Transverse colon (tissue), 4 donors: Measurements from ENCODE around the gene CCDC159. TPM values are rescaled to one million over a fixed set of nuclear protein-coding genes. Genes with fewer than 3 reads are reported as not detected.

Experiments used
- DNase-seq: peaks from one replicate; pipeline ENCODE4 v3.0.0-alpha.2; 2019
- H3K27ac ChIP-seq, 4 donors: fragments of 200-600 bp; sonication (generic); 2 replicates each; pipeline ENCODE4 v1.5.1; 2016 to 2018; ENCODE audit warnings: inconsistent platforms in 4 of 4
- H3K27me3 ChIP-seq: fragments of 200-600 bp; sonication (generic); 2 replicates; pipeline ENCODE4 v1.5.1; 2017; ENCODE audit warnings: inconsistent platforms
- H3K36me3 ChIP-seq, 4 donors: fragments of 200-600 bp; sonication (generic); 2 replicates each; pipeline ENCODE4 v1.5.1; 2017 to 2019; ENCODE audit warnings: inconsistent platforms in 4 of 4
- H3K4me1 ChIP-seq, 4 donors: fragments of 200-600 bp; sonication (generic); 2 replicates each; pipeline ENCODE4 v1.5.1; 2017 to 2020; ENCODE audit warnings: inconsistent platforms in 4 of 4
- H3K4me3 ChIP-seq, 4 donors: fragments of 200-600 bp; sonication (generic); 1 replicate in 1 of 4; 2 replicates in 3 of 4; pipeline versions ENCODE4 v1.5.1 to v1.6.1; 2017 to 2019; ENCODE audit warnings: inconsistent platforms in 4 of 4
- H3K9me3 ChIP-seq, 2 donors: fragments of 200-600 bp; sonication (generic); 2 replicates each; pipeline ENCODE4 v1.5.1; 2017 to 2019; ENCODE audit warnings: inconsistent platforms in 2 of 2
- EP300 ChIP-seq: sonication (generic); formaldehyde crosslinking; IDR thresholded peaks from one replicate; pipeline ENCODE4 v1.6.1; 2017; ENCODE audit warnings: antibody characterized with exemption, low read depth
- POLR2A ChIP-seq: fragments of 450-650 bp; IDR thresholded peaks from one replicate; pipeline ENCODE4 v1.6.1; 2016; ENCODE audit warnings: antibody characterized with exemption, mild to moderate bottlenecking, moderate library complexity
- POLR2AphosphoS5 ChIP-seq, 3 donors: sonication (generic); formaldehyde crosslinking; IDR thresholded peaks; one replicate each; pipeline ENCODE4 v1.6.1; 2016; ENCODE audit warnings: antibody characterized with exemption in 3 of 3
- WGBS, 2 donors: methylation state at CpG; one replicate each; pipeline ENCODE4 v1.1.5; 2018; ENCODE audit warnings: low coverage in 1 of 2; 5-methylcytosine and 5-hydroxymethylcytosine counted together
- in situ Hi-C, 4 donors: fragments of 200-750 bp; cut with MboI; loops; one replicate each; pipeline versions ENCODE4 v1.15.0 to v1.15.1; 2017; ENCODE audit warnings: low sequenced_read_pairs in 3 of 4, low pct_ligation_motif_present in 1 of 4, low pct_unique_long_range_greater_than_20kb in 1 of 4
- intact Hi-C: fragments of 100-400 bp; cut with DNase I; formaldehyde crosslinking; loops from one replicate; pipeline ENCODE4 v1.15.1; 2023; ENCODE audit warnings: low total_unique reads
- total RNA-seq, 4 donors: library from RNA; depleted of rRNA; stranded (reverse); fragments of >200 nt; gene quantifications; one replicate each; pipeline ENCODE4 v1.1.0, GENCODE V29; 2016
- TF ChIP-seq, protein P1 (sequence below), 5 experiments: fragments of 200-600 bp in 3 of 5; fragments of 450-650 bp in 2 of 5; sonication (generic) in 3 of 5; IDR thresholded peaks; 1 replicate in 2 of 5; 2 replicates in 3 of 5; pipeline ENCODE4 v1.5.1; 2016 to 2017; ENCODE audit warnings: antibody characterized with exemption in 5 of 5, inconsistent platforms in 3 of 5, mild to moderate bottlenecking in 2 of 5, moderate library complexity in 1 of 5

Gene CCDC159
- 1,000 to 10,000 TPM in 1 of 4 donors, 10 to 100 TPM in 3; 13.8 to 1,153 (median 26.1) TPM for total RNA-seq

DNA sequence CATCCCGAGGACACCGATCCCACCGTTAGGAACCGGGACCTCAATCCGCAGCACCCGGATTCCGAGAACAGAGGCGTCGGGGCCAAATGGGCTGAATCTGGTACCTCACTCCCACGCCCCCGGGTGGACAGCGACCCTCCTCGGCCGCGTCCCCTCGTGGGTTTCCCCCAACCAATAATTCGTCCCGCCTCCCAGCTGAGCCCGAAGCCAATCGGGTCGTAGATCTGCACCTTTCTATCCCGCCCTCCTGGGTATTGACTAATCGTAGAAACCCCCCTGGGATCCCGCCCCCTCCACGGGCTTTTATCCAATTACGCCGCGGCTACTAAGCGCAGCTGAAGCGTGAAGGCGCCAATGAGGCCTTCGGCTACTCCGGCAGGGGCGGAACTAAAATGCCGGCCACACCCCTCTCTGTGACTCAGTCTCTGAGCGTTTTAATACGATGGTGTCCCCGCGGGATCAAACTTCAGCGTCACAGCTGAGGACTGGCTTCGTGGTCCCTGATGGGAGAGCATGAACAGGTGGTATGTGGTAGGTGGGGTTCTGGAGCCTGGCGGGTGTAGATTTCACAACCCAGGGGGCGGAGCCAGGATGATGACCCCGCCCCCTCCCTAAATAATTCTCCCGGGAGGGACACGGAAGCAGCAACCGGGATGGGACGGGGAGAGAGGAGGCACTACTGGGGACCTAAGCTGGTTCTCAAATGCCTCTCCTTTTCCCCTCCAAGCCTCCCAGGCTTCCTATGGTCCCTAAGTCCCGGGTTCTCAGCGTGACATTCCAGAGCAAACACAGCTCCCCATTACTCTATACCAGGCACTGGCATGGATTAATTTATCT, at the start of gene CCDC159, which contains the start of gene TMEM205:
Gene CCDC159 (plus strand): TSS at position 416 of the 837 bp plus-strand sequence. CDS start 88 bp downstream, at position 504.
Gene TMEM205 (minus strand): TSS at position 165 of the 837 bp plus-strand sequence. CDS start 649 bp downstream, outside the sequence.
- intact Hi-C loops: no loop called here
- no peaks in the 10 kb centered on the region for H3K36me3 ChIP-seq
- H3K4me3 ChIP-seq: peak within 1 kb of the TSS; percentile 56 to 76 (median 66)
- peak within 1 kb of the TSS; percentile 82 to 92 (median 84) for H3K27ac ChIP-seq
- H3K27me3 ChIP-seq: no peaks in the 10 kb centered on the region
- H3K4me1 ChIP-seq: peaks cover 11 to 31% (median 27%) of the 10 kb centered on the region in 4 donors
- WGBS, 2 donors: 0% methylated on average over 1 to 42 of the region's 50 CpGs
- peak; percentile 99 for DNase-seq
- in situ Hi-C loops: no loop called here
- TF ChIP-seq POLR2A (peak; percentile 61), EP300 (no peak), POLR2AphosphoS5 (IDR thresholded peaks at IDR 0.05) (peak; percentile 76 to 89 (median 82))
- TF ChIP-seq, protein P1, sequence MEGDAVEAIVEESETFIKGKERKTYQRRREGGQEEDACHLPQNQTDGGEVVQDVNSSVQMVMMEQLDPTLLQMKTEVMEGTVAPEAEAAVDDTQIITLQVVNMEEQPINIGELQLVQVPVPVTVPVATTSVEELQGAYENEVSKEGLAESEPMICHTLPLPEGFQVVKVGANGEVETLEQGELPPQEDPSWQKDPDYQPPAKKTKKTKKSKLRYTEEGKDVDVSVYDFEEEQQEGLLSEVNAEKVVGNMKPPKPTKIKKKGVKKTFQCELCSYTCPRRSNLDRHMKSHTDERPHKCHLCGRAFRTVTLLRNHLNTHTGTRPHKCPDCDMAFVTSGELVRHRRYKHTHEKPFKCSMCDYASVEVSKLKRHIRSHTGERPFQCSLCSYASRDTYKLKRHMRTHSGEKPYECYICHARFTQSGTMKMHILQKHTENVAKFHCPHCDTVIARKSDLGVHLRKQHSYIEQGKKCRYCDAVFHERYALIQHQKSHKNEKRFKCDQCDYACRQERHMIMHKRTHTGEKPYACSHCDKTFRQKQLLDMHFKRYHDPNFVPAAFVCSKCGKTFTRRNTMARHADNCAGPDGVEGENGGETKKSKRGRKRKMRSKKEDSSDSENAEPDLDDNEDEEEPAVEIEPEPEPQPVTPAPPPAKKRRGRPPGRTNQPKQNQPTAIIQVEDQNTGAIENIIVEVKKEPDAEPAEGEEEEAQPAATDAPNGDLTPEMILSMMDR (IDR thresholded peaks at IDR 0.05): peak in 2 of 5 experiments; percentile 7 to 15
- H3K9me3 ChIP-seq: no peaks in the 10 kb centered on the region

DNA sequence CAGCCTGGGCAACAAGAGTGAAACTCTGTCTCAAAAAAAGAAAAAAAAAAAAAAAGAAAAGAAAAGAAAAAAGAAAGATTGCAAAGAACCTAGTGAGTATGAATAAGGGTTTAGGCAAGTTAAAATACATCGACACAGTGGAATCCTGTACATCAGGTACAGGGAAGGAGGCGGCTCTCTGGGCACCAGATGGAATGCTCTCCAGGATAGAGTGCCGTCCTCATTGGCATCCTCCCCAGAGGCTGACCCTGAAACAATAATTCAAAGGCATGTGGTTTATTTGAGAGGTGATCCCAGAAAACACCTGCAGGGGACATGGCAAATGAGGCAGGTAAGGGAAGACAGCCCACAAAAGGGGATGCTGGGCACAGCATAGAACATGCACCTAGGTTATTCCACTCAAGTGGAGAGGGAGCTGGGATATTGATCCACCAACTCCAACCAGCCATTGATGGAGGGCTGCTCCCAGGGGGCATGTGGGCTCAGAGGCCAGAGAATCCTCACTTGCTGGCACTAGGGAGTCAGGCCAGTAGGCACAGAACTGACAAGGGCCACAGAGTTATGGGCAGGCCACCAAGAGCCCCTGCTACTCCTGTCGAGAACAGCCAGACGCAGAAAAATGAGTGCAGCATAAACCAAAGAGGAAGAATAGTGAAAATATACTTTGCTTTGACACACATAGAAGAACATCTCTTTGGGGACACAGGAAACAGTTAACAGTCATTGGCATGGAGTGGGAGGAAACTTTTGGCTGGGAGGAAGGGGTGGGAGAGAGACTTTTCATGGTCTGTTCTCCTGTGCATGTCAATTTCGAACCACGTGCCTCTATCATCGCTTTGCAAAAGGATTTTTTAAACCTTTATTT, 46.1 kb upstream of the CCDC159 start:
- no peaks in the 10 kb centered on the region for H3K36me3 ChIP-seq
- H3K27me3 ChIP-seq: peaks cover 15% of the 10 kb centered on the region
- in situ Hi-C loops (loop anchor here in 3 of 4 donors (10.0 to 25.0 kb wide), 3 partner anchors 135 to 187 kb away; partner anchors contain the start of genes ELAVL3 (in 1 of the 3), ODAD3 (in 1 of the 3) and PRKCSH (in 1 of the 3)), intact Hi-C loops (loop anchor here (10.0 kb wide), 2 partner anchors 145 to 175 kb away; no protein-coding TSS in a partner anchor)
- peaks cover 0 to 23% (median 10%) of the 10 kb centered on the region in 4 donors for H3K4me1 ChIP-seq
- no peaks in the 10 kb centered on the region for H3K9me3 ChIP-seq
- H3K27ac ChIP-seq: no peak overlapping the region
- H3K4me3 ChIP-seq: no peak overlapping the region
- DNase-seq: no peak
- TF ChIP-seq POLR2A: no peak
- TF ChIP-seq, protein P1 (IDR thresholded peaks at IDR 0.05): no peak
- no peak for TF ChIP-seq EP300
- TF ChIP-seq POLR2AphosphoS5 (IDR thresholded peaks at IDR 0.05): no peak
- WGBS, 2 donors: 76 to 78% methylated on average over 8 of the region's 8 CpGs

DNA sequence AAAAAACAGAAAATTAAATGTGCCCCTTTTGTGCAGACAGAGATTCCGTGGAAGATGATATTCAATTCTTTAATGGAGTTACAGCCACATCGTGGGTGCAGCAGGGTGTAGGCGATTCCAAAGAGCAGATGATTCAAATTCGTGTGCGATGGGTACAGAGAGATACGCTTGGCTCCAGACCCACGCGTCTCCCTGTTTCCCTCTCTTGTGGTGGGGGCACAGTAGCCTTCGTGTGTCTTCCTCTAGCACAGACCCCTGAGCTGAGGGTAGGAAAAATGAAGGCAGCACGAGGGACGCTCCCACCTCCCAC, 45.6 kb upstream of the CCDC159 start:
- in situ Hi-C loops: no loop called here
- TF ChIP-seq, protein P1 (IDR thresholded peaks at IDR 0.05): no peak
- no peak for TF ChIP-seq EP300
- no peak for TF ChIP-seq POLR2AphosphoS5 (IDR thresholded peaks at IDR 0.05)
- TF ChIP-seq POLR2A: no peak
- H3K9me3 ChIP-seq: no peaks in the 10 kb centered on the region
- H3K4me1 ChIP-seq: peaks cover 0 to 18% (median 8%) of the 10 kb centered on the region in 4 donors
- H3K4me3 ChIP-seq: no peak overlapping the region
- H3K27me3 ChIP-seq: peaks cover 15% of the 10 kb centered on the region
- 73 to 85% methylated on average over 3 to 11 of the region's 11 CpGs for WGBS, 2 donors
- H3K27ac ChIP-seq: no peak overlapping the region
- H3K36me3 ChIP-seq: no peaks in the 10 kb centered on the region
- no peak for DNase-seq
- intact Hi-C loops: loop anchor here (10.0 kb wide), 1 partner anchor 174 kb away; no protein-coding TSS in a partner anchor
